ENCODE measurements around the gene BET1. TPM values are rescaled to one million over a fixed set of nuclear protein-coding genes. Genes with fewer than 3 reads are reported as not detected.

Gene BET1
- total RNA-seq, 1 experiment from 2014 or later, result 33.8 TPM

- 0 out of 2 replicates have a peak, but pooled peaks cover 7% of the 10 kb centered on the region for H3K36me3 ChIP-seq
- no peak overlapping the region for H3K4me3 ChIP-seq
- no peak overlapping the region for H3K27ac ChIP-seq
- H3K27me3 ChIP-seq (replicated peaks), result peaks cover 4% of the 10 kb centered on the region; the same call in 1 of the 2 replicates
- DNase-seq (ENCODE audit: low read depth in 1 of 2, low spot score in 2 of 2), result no peak
- no peaks in the 10 kb centered on the region for H3K9me3 ChIP-seq (replicated peaks)
- peaks cover 3% of the 10 kb centered on the region; the same call in 1 of the 2 replicates for H3K4me1 ChIP-seq (replicated peaks)
These were observed 2.8 kb downstream of the BET1 start for GRCh38 chr7:94001396-94001795.

GRCh38 chr7:93997868-93998267 is 6.3 kb downstream of the BET1 start:
- H3K9me3 ChIP-seq (replicated peaks), result no peaks in the 10 kb centered on the region
- no peak for DNase-seq (ENCODE audit: low read depth in 1 of 2, low spot score in 2 of 2)
- no peaks in the 10 kb centered on the region for H3K27me3 ChIP-seq (replicated peaks)
- H3K36me3 ChIP-seq, result peaks cover 11% of the 10 kb centered on the region
- no peak overlapping the region for H3K4me3 ChIP-seq
- H3K27ac ChIP-seq, result no peak overlapping the region
- H3K4me1 ChIP-seq (replicated peaks), result no peaks in the 10 kb centered on the region

GRCh38 chr7:93992421-93993110 is 11.6 kb downstream of the BET1 start:
- Histone ChIP-seq H3K4me1 (replicated peaks) (no peaks in the 10 kb centered on the region), H3K27me3 (replicated peaks) (no peaks in the 10 kb centered on the region), H3K36me3 (peaks cover 8% of the 10 kb centered on the region), H3K4me3 (no peak overlapping the region), H3K9me3 (replicated peaks) (no peaks in the 10 kb centered on the region), H3K27ac (no peak overlapping the region)
- no peak for DNase-seq (ENCODE audit: low read depth in 1 of 2, low spot score in 2 of 2)

GRCh38 chr7:93987297-93987696 is 16.9 kb downstream of the BET1 start:
- H3K36me3 ChIP-seq, result no peaks in the 10 kb centered on the region
- no peaks in the 10 kb centered on the region for H3K4me1 ChIP-seq (replicated peaks)
- no peak for DNase-seq (ENCODE audit: low read depth in 1 of 2, low spot score in 2 of 2)
- H3K27ac ChIP-seq, result no peak overlapping the region
- H3K4me3 ChIP-seq, result no peak overlapping the region
- no peaks in the 10 kb centered on the region for H3K27me3 ChIP-seq (replicated peaks)
- H3K9me3 ChIP-seq (replicated peaks), result no peaks in the 10 kb centered on the region

- Histone ChIP-seq H3K27ac (no peak overlapping the region), H3K9me3 (replicated peaks) (no peaks in the 10 kb centered on the region), H3K4me1 (replicated peaks) (no peaks in the 10 kb centered on the region), H3K4me3 (no peak overlapping the region), H3K36me3 (no peaks in the 10 kb centered on the region), H3K27me3 (replicated peaks) (no peaks in the 10 kb centered on the region)
- DNase-seq (ENCODE audit: low read depth in 1 of 2, low spot score in 2 of 2), result no peak
These were observed 19.1 kb downstream of the BET1 start for GRCh38 chr7:93985101-93985500.

GRCh38 chr7:93984024-93984423 is 20.1 kb downstream of the BET1 start:
- Histone ChIP-seq H3K27me3 (replicated peaks) (no peaks in the 10 kb centered on the region), H3K36me3 (no peaks in the 10 kb centered on the region), H3K4me3 (no peak overlapping the region), H3K9me3 (replicated peaks) (no peaks in the 10 kb centered on the region), H3K27ac (no peak overlapping the region), H3K4me1 (replicated peaks) (no peaks in the 10 kb centered on the region)
- DNase-seq (ENCODE audit: low read depth in 1 of 2, low spot score in 2 of 2), result no peak

- Histone ChIP-seq H3K4me3 (no peak overlapping the region), H3K27me3 (replicated peaks) (no peaks in the 10 kb centered on the region), H3K4me1 (replicated peaks) (no peaks in the 10 kb centered on the region), H3K9me3 (replicated peaks) (no peaks in the 10 kb centered on the region), H3K36me3 (no peaks in the 10 kb centered on the region), H3K27ac (no peak overlapping the region)
- DNase-seq (ENCODE audit: low read depth in 1 of 2, low spot score in 2 of 2), result no peak
These were observed 22.7 kb downstream of the BET1 start for GRCh38 chr7:93981480-93981874.

- Histone ChIP-seq H3K4me1 (replicated peaks) (no peaks in the 10 kb centered on the region), H3K9me3 (replicated peaks) (no peaks in the 10 kb centered on the region), H3K4me3 (no peak overlapping the region), H3K27ac (no peak overlapping the region), H3K27me3 (replicated peaks) (no peaks in the 10 kb centered on the region), H3K36me3 (no peaks in the 10 kb centered on the region)
- no peak for DNase-seq (ENCODE audit: low read depth in 1 of 2, low spot score in 2 of 2)
These were observed 23.2 kb downstream of the BET1 start for GRCh38 chr7:93980744-93981479.

GRCh38 chr7:93977211-93977950 is 26.8 kb downstream of the BET1 start:
- no peaks in the 10 kb centered on the region for H3K27me3 ChIP-seq (replicated peaks)
- no peak for DNase-seq (ENCODE audit: low read depth in 1 of 2, low spot score in 2 of 2)
- no peaks in the 10 kb centered on the region for H3K36me3 ChIP-seq
- no peaks in the 10 kb centered on the region for H3K4me1 ChIP-seq (replicated peaks)
- no peaks in the 10 kb centered on the region for H3K9me3 ChIP-seq (replicated peaks)
- H3K4me3 ChIP-seq, result no peak overlapping the region
- no peak overlapping the region for H3K27ac ChIP-seq

GRCh38 chr7:93973134-93973533 is 31.0 kb downstream of the BET1 start:
- no peak overlapping the region for H3K27ac ChIP-seq
- H3K4me3 ChIP-seq, result no peak overlapping the region
- no peaks in the 10 kb centered on the region for H3K4me1 ChIP-seq (replicated peaks)
- no peak for DNase-seq (ENCODE audit: low read depth in 1 of 2, low spot score in 2 of 2)
- H3K36me3 ChIP-seq, result no peaks in the 10 kb centered on the region
- no peaks in the 10 kb centered on the region for H3K9me3 ChIP-seq (replicated peaks)
- no peaks in the 10 kb centered on the region for H3K27me3 ChIP-seq (replicated peaks)

GRCh38 chr7:93972029-93972725 is 32.0 kb downstream of the BET1 start:
- H3K27me3 ChIP-seq (replicated peaks), result no peaks in the 10 kb centered on the region
- no peak overlapping the region for H3K4me3 ChIP-seq
- H3K9me3 ChIP-seq (replicated peaks), result no peaks in the 10 kb centered on the region
- H3K27ac ChIP-seq, result no peak overlapping the region
- H3K4me1 ChIP-seq (replicated peaks), result no peaks in the 10 kb centered on the region
- DNase-seq (ENCODE audit: low read depth in 1 of 2, low spot score in 2 of 2), result no peak
- H3K36me3 ChIP-seq, result no peaks in the 10 kb centered on the region

GRCh38 chr7:93968911-93969620 is 35.1 kb downstream of the BET1 start:
- Histone ChIP-seq H3K9me3 (replicated peaks) (no peaks in the 10 kb centered on the region), H3K36me3 (no peaks in the 10 kb centered on the region), H3K27ac (no peak overlapping the region), H3K4me1 (replicated peaks) (no peaks in the 10 kb centered on the region), H3K27me3 (replicated peaks) (no peaks in the 10 kb centered on the region), H3K4me3 (no peak overlapping the region)
- DNase-seq (ENCODE audit: low read depth in 1 of 2, low spot score in 2 of 2), result no peak

GRCh38 chr7:93964813-93965212 is 39.3 kb downstream of the BET1 start:
- no peak overlapping the region for H3K27ac ChIP-seq
- no peaks in the 10 kb centered on the region for H3K27me3 ChIP-seq (replicated peaks)
- H3K36me3 ChIP-seq, result no peaks in the 10 kb centered on the region
- no peaks in the 10 kb centered on the region for H3K9me3 ChIP-seq (replicated peaks)
- no peak overlapping the region for H3K4me3 ChIP-seq
- H3K4me1 ChIP-seq (replicated peaks), result no peaks in the 10 kb centered on the region
- DNase-seq (ENCODE audit: low read depth in 1 of 2, low spot score in 2 of 2), result no peak

All from SJSA1 (cell line).